Neural cell (in vitro differentiated cells): ENCODE results near the gene MYEOV. TPM values are rescaled to one million over a fixed set of nuclear protein-coding genes. Genes with fewer than 3 reads are reported as not detected.

Experiments used
- H2AFZ ChIP-seq: fragments of 200-600, 300-800 bp; sonication (generic), shearing (Covaris generic); 2 replicates; pipeline ENCODE4 v1.6.0; 2014; ENCODE audit warnings: low read depth, mild to moderate bottlenecking, antibody characterized with exemption, low read length, moderate library complexity
- H3F3A ChIP-seq: fragments of 200-600 bp; shearing (Covaris generic); 2 replicates; pipeline ENCODE4 v1.6.1; 2016; ENCODE audit warnings: mild to moderate bottlenecking, moderate library complexity, mixed read lengths, antibody characterized with exemption, low read length; ENCODE audit not compliant: insufficient read depth, poor library complexity, severe bottlenecking
- H3K27ac ChIP-seq: fragments of 200-600, 300-800 bp; sonication (generic), shearing (Covaris generic); 2 replicates; pipeline ENCODE4 v1.5.1; 2014; ENCODE audit warnings: mild to moderate bottlenecking, low read length, moderate library complexity
- H3K27me3 ChIP-seq: fragments of 300-800, 200-600 bp; sonication (generic), shearing (Covaris generic); 2 replicates; pipeline ENCODE4 v1.6.0; 2014; ENCODE audit warnings: mild to moderate bottlenecking, low read depth, low read length, moderate library complexity; ENCODE audit not compliant: insufficient read depth
- H3K36me3 ChIP-seq: fragments of 300-800, 200-600 bp; sonication (generic), shearing (Covaris generic); 2 replicates; pipeline ENCODE4 v1.5.1; 2014; ENCODE audit warnings: mild to moderate bottlenecking, antibody characterized with exemption, low read length, moderate library complexity; ENCODE audit not compliant: insufficient read depth
- H3K4me2 ChIP-seq: fragments of 300-800, 200-600 bp; sonication (generic), shearing (Covaris generic); 2 replicates; pipeline ENCODE4 v1.6.0; 2014; ENCODE audit warnings: mild to moderate bottlenecking, low read length
- H3K4me3 ChIP-seq: fragments of 300-800, 200-600 bp; sonication (generic), shearing (Covaris generic); 2 replicates; pipeline ENCODE4 v1.5.1; 2014; ENCODE audit warnings: mild to moderate bottlenecking, low read length, moderate library complexity
- H3K79me2 ChIP-seq: fragments of 200-600 bp; shearing (Covaris generic); replicated peaks from 2 replicates; pipeline ENCODE4 v1.6.0; 2014; ENCODE audit warnings: mild to moderate bottlenecking, low read length, moderate library complexity; ENCODE audit not compliant: insufficient read depth
- H3K9ac ChIP-seq: fragments of 300-800, 200-600 bp; sonication (generic), shearing (Covaris generic); 2 replicates; pipeline ENCODE4 v1.6.1; 2016; ENCODE audit warnings: mild to moderate bottlenecking, low read length, mixed read lengths
- H3K9me2 ChIP-seq: fragments of 200-600 bp; shearing (Covaris generic); 2 replicates; pipeline ENCODE4 v1.6.1; 2016; ENCODE audit warnings: mild to moderate bottlenecking, low read length, mixed read lengths; ENCODE audit not compliant: insufficient read depth
- H3K9me3 ChIP-seq: fragments of 200-600, 300-800 bp; sonication (generic), shearing (Covaris generic); 2 replicates; pipeline ENCODE4 v1.6.1; 2016; ENCODE audit warnings: mild to moderate bottlenecking, mixed run types, low read length, moderate library complexity, mixed read lengths
- H4K20me1 ChIP-seq: fragments of 200-600 bp; shearing (Covaris generic); 2 replicates; pipeline ENCODE4 v1.6.1; 2016; ENCODE audit warnings: mild to moderate bottlenecking, mixed run types; ENCODE audit not compliant: insufficient read depth
- EP300 ChIP-seq: fragments of 450-650 bp; conservative IDR thresholded peaks from 2 replicates; pipeline ENCODE4 v1.6.1; 2014; ENCODE audit warnings: antibody characterized with exemption, mild to moderate bottlenecking, moderate library complexity; ENCODE audit not compliant: poor library complexity, severe bottlenecking
- EZH2 ChIP-seq: fragments of 200-600, 300-800 bp; shearing (Covaris generic), sonication (generic); IDR thresholded peaks from 2 replicates; pipeline ENCODE4 v1.6.1; 2014; ENCODE audit warnings: antibody characterized with exemption, low read length, borderline replicate concordance, mild to moderate bottlenecking; ENCODE audit not compliant: insufficient read depth, poor library complexity, severe bottlenecking
- MXI1 ChIP-seq: fragments of 450-650 bp; conservative IDR thresholded peaks from 2 replicates; pipeline ENCODE4 v1.6.1; 2014; ENCODE audit warnings: antibody characterized with exemption, mild to moderate bottlenecking; ENCODE audit not compliant: poor library complexity, severe bottlenecking
- POLR2AphosphoS5 ChIP-seq: IDR thresholded peaks from 2 replicates; pipeline ENCODE4 v1.6.1; 2012
- RAD21 ChIP-seq: fragments of 450-650 bp; conservative IDR thresholded peaks from 2 replicates; pipeline ENCODE4 v1.6.1; 2014; ENCODE audit warnings: antibody characterized with exemption, mild to moderate bottlenecking, moderate library complexity
- SMC3 ChIP-seq: fragments of 450-650 bp; conservative IDR thresholded peaks from 2 replicates; pipeline ENCODE4 v1.6.1; 2014; ENCODE audit warnings: antibody characterized with exemption, mild to moderate bottlenecking, moderate library complexity; ENCODE audit not compliant: poor library complexity
- TAF1 ChIP-seq: IDR thresholded peaks from 2 replicates; pipeline ENCODE4 v1.6.1; 2012; ENCODE audit warnings: low read depth
- polyA plus RNA-seq: library from polyadenylated mRNA; depleted of rRNA; stranded (reverse); fragments of >200 nt; gene quantifications from 2 replicates; pipeline ENCODE4 v1.2.3, GENCODE V29; 2014
- TF ChIP-seq, protein P1 (sequence below): IDR thresholded peaks from 2 replicates; pipeline ENCODE4 v1.6.1; 2012; ENCODE audit warnings: borderline replicate concordance
- TF ChIP-seq, protein P2 (sequence below): fragments of 450-650 bp; IDR thresholded peaks from 2 replicates; pipeline ENCODE4 v1.5.1; 2014; ENCODE audit warnings: antibody characterized with exemption, mild to moderate bottlenecking, moderate library complexity; ENCODE audit not compliant: poor library complexity, severe bottlenecking

Gene MYEOV
- polyA plus RNA-seq, 1 donor from 2014 or later: not detected

DNA sequence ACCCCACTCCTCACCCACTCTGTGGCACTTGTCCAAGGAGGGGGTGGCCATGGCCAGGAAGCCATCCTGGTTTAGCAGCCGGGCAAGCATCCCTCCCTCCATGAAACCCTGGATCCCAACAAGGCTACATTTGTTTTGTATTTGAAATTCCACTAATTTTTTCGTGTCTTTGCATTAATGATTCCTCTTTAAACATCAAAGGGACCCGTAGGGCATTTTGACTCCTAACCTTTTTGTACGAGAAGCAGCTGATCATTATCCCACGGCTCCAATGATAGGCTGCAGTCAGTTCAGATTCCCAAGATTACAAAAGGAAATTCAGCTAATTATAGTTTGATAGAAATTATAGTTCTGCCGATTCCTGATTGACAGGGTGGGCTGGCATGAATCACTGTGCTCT, 10.7 kb downstream of the MYEOV start:
- Histone ChIP-seq H3K9ac (no peak overlapping the region), H3K4me3 (no peak overlapping the region), H2AFZ (no peak overlapping the region), H3K9me2 (no peaks in the 10 kb centered on the region), H3K79me2 (no peaks in the 10 kb centered on the region), H4K20me1 (no peaks in the 10 kb centered on the region), H3K36me3 (no peaks in the 10 kb centered on the region), H3F3A (no peaks in the 10 kb centered on the region), H3K27ac (no peak overlapping the region), H3K9me3 (no peaks in the 10 kb centered on the region), H3K27me3 (no peaks in the 10 kb centered on the region), H3K4me2 (no peak overlapping the region)
- no peak for TF ChIP-seq EP300
- TF ChIP-seq SMC3: no peak
- no peak for TF ChIP-seq POLR2AphosphoS5
- TF ChIP-seq, protein P1, sequence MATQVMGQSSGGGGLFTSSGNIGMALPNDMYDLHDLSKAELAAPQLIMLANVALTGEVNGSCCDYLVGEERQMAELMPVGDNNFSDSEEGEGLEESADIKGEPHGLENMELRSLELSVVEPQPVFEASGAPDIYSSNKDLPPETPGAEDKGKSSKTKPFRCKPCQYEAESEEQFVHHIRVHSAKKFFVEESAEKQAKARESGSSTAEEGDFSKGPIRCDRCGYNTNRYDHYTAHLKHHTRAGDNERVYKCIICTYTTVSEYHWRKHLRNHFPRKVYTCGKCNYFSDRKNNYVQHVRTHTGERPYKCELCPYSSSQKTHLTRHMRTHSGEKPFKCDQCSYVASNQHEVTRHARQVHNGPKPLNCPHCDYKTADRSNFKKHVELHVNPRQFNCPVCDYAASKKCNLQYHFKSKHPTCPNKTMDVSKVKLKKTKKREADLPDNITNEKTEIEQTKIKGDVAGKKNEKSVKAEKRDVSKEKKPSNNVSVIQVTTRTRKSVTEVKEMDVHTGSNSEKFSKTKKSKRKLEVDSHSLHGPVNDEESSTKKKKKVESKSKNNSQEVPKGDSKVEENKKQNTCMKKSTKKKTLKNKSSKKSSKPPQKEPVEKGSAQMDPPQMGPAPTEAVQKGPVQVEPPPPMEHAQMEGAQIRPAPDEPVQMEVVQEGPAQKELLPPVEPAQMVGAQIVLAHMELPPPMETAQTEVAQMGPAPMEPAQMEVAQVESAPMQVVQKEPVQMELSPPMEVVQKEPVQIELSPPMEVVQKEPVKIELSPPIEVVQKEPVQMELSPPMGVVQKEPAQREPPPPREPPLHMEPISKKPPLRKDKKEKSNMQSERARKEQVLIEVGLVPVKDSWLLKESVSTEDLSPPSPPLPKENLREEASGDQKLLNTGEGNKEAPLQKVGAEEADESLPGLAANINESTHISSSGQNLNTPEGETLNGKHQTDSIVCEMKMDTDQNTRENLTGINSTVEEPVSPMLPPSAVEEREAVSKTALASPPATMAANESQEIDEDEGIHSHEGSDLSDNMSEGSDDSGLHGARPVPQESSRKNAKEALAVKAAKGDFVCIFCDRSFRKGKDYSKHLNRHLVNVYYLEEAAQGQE: no peak
- TF ChIP-seq, protein P2, sequence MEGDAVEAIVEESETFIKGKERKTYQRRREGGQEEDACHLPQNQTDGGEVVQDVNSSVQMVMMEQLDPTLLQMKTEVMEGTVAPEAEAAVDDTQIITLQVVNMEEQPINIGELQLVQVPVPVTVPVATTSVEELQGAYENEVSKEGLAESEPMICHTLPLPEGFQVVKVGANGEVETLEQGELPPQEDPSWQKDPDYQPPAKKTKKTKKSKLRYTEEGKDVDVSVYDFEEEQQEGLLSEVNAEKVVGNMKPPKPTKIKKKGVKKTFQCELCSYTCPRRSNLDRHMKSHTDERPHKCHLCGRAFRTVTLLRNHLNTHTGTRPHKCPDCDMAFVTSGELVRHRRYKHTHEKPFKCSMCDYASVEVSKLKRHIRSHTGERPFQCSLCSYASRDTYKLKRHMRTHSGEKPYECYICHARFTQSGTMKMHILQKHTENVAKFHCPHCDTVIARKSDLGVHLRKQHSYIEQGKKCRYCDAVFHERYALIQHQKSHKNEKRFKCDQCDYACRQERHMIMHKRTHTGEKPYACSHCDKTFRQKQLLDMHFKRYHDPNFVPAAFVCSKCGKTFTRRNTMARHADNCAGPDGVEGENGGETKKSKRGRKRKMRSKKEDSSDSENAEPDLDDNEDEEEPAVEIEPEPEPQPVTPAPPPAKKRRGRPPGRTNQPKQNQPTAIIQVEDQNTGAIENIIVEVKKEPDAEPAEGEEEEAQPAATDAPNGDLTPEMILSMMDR: no peak
- no peak for TF ChIP-seq RAD21
- no peak for TF ChIP-seq TAF1
- TF ChIP-seq EZH2: no peak
- no peak for TF ChIP-seq MXI1

DNA sequence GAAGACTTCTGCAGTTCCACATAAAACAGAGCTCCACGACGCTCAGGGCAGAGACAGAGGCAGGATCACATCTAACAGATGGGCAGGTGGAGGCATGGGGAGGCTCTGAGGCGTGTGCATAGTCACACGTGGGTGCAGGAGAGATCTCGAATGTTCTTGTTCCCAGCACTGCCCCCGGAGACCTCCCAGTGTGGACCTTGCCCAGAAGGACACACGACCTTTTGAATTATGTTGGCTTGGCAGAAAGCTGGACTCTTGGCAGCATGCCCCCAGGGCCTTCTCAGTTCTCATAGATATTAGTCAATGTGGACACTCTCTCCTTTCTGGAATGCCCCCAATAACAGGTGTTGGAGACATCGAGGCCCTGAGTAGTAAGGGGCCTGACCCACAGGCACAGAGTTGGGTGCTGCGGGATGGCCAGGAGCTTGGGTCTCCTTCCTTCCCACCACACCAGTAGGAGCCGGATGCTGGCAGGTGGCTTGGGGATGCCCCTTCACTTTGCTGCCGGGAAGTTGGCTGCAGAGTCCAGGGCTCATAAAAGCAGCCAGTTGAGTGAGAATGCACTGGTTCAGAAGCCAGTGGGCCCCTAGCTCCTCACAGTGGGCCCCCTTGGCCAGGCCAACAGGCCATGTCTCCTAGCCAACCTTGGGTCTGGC, 12.1 kb downstream of the MYEOV start:
- Histone ChIP-seq H3K27ac (no peak overlapping the region), H3K27me3 (no peaks in the 10 kb centered on the region), H3K9me2 (no peaks in the 10 kb centered on the region), H3K4me2 (no peak overlapping the region), H3K4me3 (no peak overlapping the region), H3K9me3 (no peaks in the 10 kb centered on the region), H3K9ac (no peak overlapping the region), H4K20me1 (no peaks in the 10 kb centered on the region), H3K36me3 (no peaks in the 10 kb centered on the region), H3K79me2 (no peaks in the 10 kb centered on the region), H2AFZ (no peak overlapping the region), H3F3A (no peaks in the 10 kb centered on the region)
- TF ChIP-seq, protein P2: no peak
- TF ChIP-seq, protein P1: no peak
- TF ChIP-seq RAD21 (no peak), MXI1 (no peak), EZH2 (no peak), POLR2AphosphoS5 (no peak), EP300 (no peak), SMC3 (no peak), TAF1 (no peak)
